Neuronal stem cell (in vitro differentiated cells): Measurements from ENCODE around the gene SFTPA1.
"Not testable (repeated sequence)": the region's sequence is repeated elsewhere in the genome, so short reads cannot be mapped to it uniquely, and the experiment has no call there.

Experiments used
- DNase-seq: peaks from one replicate; pipeline ENCODE4 v3.0.0-alpha.2; 2013; ENCODE audit warnings: low spot score
- H2AFZ ChIP-seq: one replicate; pipeline ENCODE4 v1.6.1; 2013; ENCODE audit warnings: mild to moderate bottlenecking, low read length, inconsistent platforms
- H2AK5ac ChIP-seq: 2 replicates; pipeline ENCODE4 v1.6.1; 2013; ENCODE audit warnings: low read depth, mild to moderate bottlenecking, inconsistent platforms, low read length, moderate library complexity, mixed read lengths
- H2BK120ac ChIP-seq: 2 replicates; pipeline ENCODE4 v1.6.1; 2013; ENCODE audit warnings: low read depth, mild to moderate bottlenecking, inconsistent platforms, low read length, moderate library complexity, mixed read lengths
- H2BK12ac ChIP-seq: one replicate; pipeline ENCODE4 v1.6.1; 2013; ENCODE audit warnings: low read length, inconsistent platforms
- H2BK15ac ChIP-seq: 2 replicates; pipeline ENCODE4 v1.6.1; 2013; ENCODE audit warnings: mild to moderate bottlenecking, low read length, inconsistent platforms, mixed read lengths
- H2BK5ac ChIP-seq: one replicate; pipeline ENCODE4 v1.6.1; 2013; ENCODE audit warnings: inconsistent platforms, mild to moderate bottlenecking, low read length, moderate library complexity
- H3K14ac ChIP-seq: one replicate; pipeline ENCODE4 v1.6.1; 2013; ENCODE audit warnings: low read length, inconsistent platforms
- H3K18ac ChIP-seq: 2 replicates; pipeline ENCODE4 v1.6.1; 2013; ENCODE audit warnings: low read length, inconsistent platforms
- H3K23ac ChIP-seq: 2 replicates; pipeline ENCODE4 v1.6.1; 2013; ENCODE audit warnings: low read depth, mild to moderate bottlenecking, mixed read lengths, low read length, inconsistent platforms; ENCODE audit not compliant: poor library complexity
- H3K27ac ChIP-seq: replicated peaks from 3 replicates; pipeline ENCODE4 v1.5.1; 2013; ENCODE audit warnings: low read length, inconsistent platforms
- H3K27me3 ChIP-seq, 3 experiments: 2 replicates each; pipeline ENCODE4 v1.6.1; 2013; ENCODE audit warnings: low read length in 3 of 3, mild to moderate bottlenecking in 2 of 3, inconsistent platforms in 1 of 3, low read depth in 1 of 3, mixed read lengths in 1 of 3, moderate library complexity in 1 of 3; ENCODE audit not compliant: control insufficient read depth in 3 of 3, insufficient read depth in 3 of 3
- H3K36me3 ChIP-seq, 2 donors: replicated peaks in 1 of 2; 2 replicates each; pipeline ENCODE4 v1.6.1; 2013; ENCODE audit warnings: low read length in 2 of 2; ENCODE audit not compliant: control insufficient read depth in 2 of 2, insufficient read depth in 2 of 2
- H3K4ac ChIP-seq: 2 replicates; pipeline ENCODE4 v1.6.1; 2013; ENCODE audit warnings: inconsistent platforms, mild to moderate bottlenecking, low read length, moderate library complexity
- H3K4me1 ChIP-seq, 2 donors: 1 replicate in 1 of 2; 2 replicates in 1 of 2; pipeline ENCODE4 v1.6.1; 2013; ENCODE audit warnings: low read length in 2 of 2, low read depth in 1 of 2; ENCODE audit not compliant: control insufficient read depth in 2 of 2, insufficient read depth in 1 of 2
- H3K4me2 ChIP-seq: one replicate; pipeline ENCODE4 v1.6.1; 2013; ENCODE audit warnings: mild to moderate bottlenecking, low read length, inconsistent platforms; ENCODE audit not compliant: insufficient read depth, poor library complexity, severe bottlenecking
- H3K4me3 ChIP-seq, 2 donors: 2 replicates each; pipeline ENCODE4 v1.5.1; 2013; ENCODE audit warnings: low read length in 2 of 2, mild to moderate bottlenecking in 2 of 2, inconsistent platforms in 1 of 2, moderate library complexity in 1 of 2
- H3K79me1 ChIP-seq: one replicate; pipeline ENCODE4 v1.6.1; 2013; ENCODE audit warnings: low read depth, mild to moderate bottlenecking, inconsistent platforms, low read length, moderate library complexity
- H3K9ac ChIP-seq: one replicate; pipeline ENCODE4 v1.6.1; 2013; ENCODE audit warnings: mild to moderate bottlenecking, low read depth, low read length, inconsistent platforms; ENCODE audit not compliant: poor library complexity
- H3K9me3 ChIP-seq, 2 donors: replicated peaks in 1 of 2; 2 replicates each; pipeline versions ENCODE3 to v1.6.1; 2013; ENCODE audit warnings: low read length in 2 of 2, mild to moderate bottlenecking in 2 of 2, inconsistent platforms in 1 of 2, low read depth in 1 of 2, mixed read lengths in 1 of 2, moderate library complexity in 1 of 2; ENCODE audit not compliant: control insufficient read depth in 2 of 2, insufficient read depth in 1 of 2
- H4K8ac ChIP-seq: one replicate; pipeline ENCODE4 v1.6.1; 2013; ENCODE audit warnings: low read depth, mild to moderate bottlenecking, inconsistent platforms, low read length, moderate library complexity
- H4K91ac ChIP-seq: one replicate; pipeline ENCODE4 v1.6.1; 2013; ENCODE audit warnings: low read length, low read depth, mild to moderate bottlenecking, inconsistent platforms; ENCODE audit not compliant: poor library complexity
- WGBS, 2 donors: extraction: QIAGEN DNeasy Blood & Tissue Kit; methylation state at CpG; one replicate each; pipeline ENCODE4 v1.1.7; 2013; ENCODE audit warnings: missing lambda C conversion rate in 2 of 2, mixed read lengths in 1 of 2; ENCODE audit not compliant: insufficient read length in 2 of 2, insufficient replicate concordance in 1 of 2; ENCODE audit errors: extremely low coverage in 2 of 2; 5-methylcytosine and 5-hydroxymethylcytosine counted together

The SFTPA1 gene

DNA sequence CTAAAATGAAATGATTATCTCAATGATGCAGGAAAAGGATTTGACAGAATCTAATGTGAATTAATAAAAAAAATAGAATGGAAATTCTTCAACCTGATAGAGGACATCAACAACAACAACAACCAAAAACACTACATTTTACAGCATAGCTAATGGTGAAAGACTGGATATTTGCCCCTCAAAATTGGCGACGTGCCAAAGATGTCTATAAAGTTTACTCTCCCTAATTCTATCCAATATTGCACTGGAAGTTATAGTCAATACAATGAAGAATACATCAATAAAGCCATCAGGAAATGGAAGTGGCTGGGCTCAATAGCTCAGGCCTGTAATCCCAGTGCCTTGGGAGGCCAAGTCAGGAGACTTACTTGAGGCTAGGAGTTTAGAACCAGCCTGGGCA is 42.0 kb downstream of the SFTPA1 start:
- H3K79me1 ChIP-seq, H3K27ac ChIP-seq, H4K91ac ChIP-seq, H3K9ac ChIP-seq, H2AFZ ChIP-seq, H2AK5ac ChIP-seq, H2BK120ac ChIP-seq, H2BK15ac ChIP-seq, H4K8ac ChIP-seq, H3K9me3 ChIP-seq, H3K23ac ChIP-seq, H3K14ac ChIP-seq, DNase-seq, H3K4ac ChIP-seq, H3K4me1 ChIP-seq, H2BK12ac ChIP-seq, H3K27me3 ChIP-seq, H2BK5ac ChIP-seq, H3K4me3 ChIP-seq, H3K4me2 ChIP-seq, H3K18ac ChIP-seq, H3K36me3 ChIP-seq: not testable (repeated sequence)
- WGBS, 2 donors: no CpG with 5 or more reads among the region's 2 CpGs

- not testable (repeated sequence) for H3K4me3 ChIP-seq, H3K14ac ChIP-seq, H2BK12ac ChIP-seq, H2AFZ ChIP-seq, H4K8ac ChIP-seq, H2BK15ac ChIP-seq, H2BK120ac ChIP-seq, H3K4ac ChIP-seq, H3K9ac ChIP-seq, H3K9me3 ChIP-seq, H3K4me2 ChIP-seq, H3K23ac ChIP-seq, H4K91ac ChIP-seq, H2BK5ac ChIP-seq, H3K4me1 ChIP-seq, H3K27me3 ChIP-seq, H3K79me1 ChIP-seq, H2AK5ac ChIP-seq, H3K27ac ChIP-seq, DNase-seq, H3K36me3 ChIP-seq, H3K18ac ChIP-seq
Observed at GRCh38 chr10:79663287-79663686, 52.5 kb downstream of the SFTPA1 start.

DNA sequence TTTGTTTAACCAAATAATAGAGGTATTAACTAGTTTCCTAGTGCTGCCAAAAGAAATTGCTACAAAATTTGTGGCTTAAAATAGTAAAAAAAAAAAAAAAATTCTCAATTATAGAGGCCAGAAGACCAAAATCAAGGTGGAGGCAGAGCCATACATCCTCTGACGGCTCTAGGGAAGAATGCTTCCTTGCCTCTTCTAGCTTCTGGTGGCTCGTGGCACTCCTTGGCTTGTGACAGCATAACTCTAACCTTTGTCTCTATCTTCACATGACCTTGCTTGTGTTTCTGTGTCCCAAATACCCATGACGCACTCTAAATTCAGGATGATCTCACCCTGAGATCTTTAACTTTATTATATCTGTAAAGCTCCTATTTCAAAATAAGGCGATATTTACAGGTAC is 53.9 kb downstream of the SFTPA1 start:
- H2BK12ac ChIP-seq, H4K8ac ChIP-seq, H3K4ac ChIP-seq, H3K27ac ChIP-seq, H2BK120ac ChIP-seq, H3K4me3 ChIP-seq, H2AFZ ChIP-seq, H3K23ac ChIP-seq, H3K9me3 ChIP-seq, H2BK15ac ChIP-seq, H2BK5ac ChIP-seq, H3K4me1 ChIP-seq, H3K9ac ChIP-seq, H3K79me1 ChIP-seq, H2AK5ac ChIP-seq, H3K36me3 ChIP-seq, H3K14ac ChIP-seq, DNase-seq, H3K18ac ChIP-seq, H3K4me2 ChIP-seq, H3K27me3 ChIP-seq, H4K91ac ChIP-seq: not testable (repeated sequence)
- no CpG with 5 or more reads among the region's 4 CpGs for WGBS, 2 donors
